Chondrocyte (in vitro differentiated cells): ENCODE data around the gene NRXN2. TPM values are rescaled to one million over a fixed set of nuclear protein-coding genes. Genes with fewer than 3 reads are reported as not detected.

Experiments used
- total RNA-seq: library from RNA; stranded (reverse); gene quantifications from 3 replicates; pipeline ENCODE4 v1.2.1, GENCODE V29; 2021

Gene NRXN2
- total RNA-seq, 1 donor from 2014 or later = 1.8 TPM

Other genes starting within 250 kb of the NRXN2 start
- gene SLC22A11, start 167.3 kb downstream of the NRXN2 start, total RNA-seq = 0.15 TPM in 1 of 3 replicates, not detected in the others
- not detected in 3 replicates for gene SLC22A12, start 132.0 kb downstream of the NRXN2 start, total RNA-seq
- 4.7 to 11.4 TPM (median 10.1 TPM) in 3 replicates for gene RASGRP2, start 20.9 kb upstream of the NRXN2 start, total RNA-seq
- gene PYGM, start 36.8 kb upstream of the NRXN2 start, total RNA-seq = 0.65 to 1.6 TPM (median 1.2 TPM) in 3 replicates
- gene SF1, start 55.3 kb upstream of the NRXN2 start, total RNA-seq = 183 to 198 TPM (median 190 TPM) in 3 replicates
- 11.3 to 17.8 TPM (median 13.4 TPM) in 3 replicates for gene MAP4K2, start 80.0 kb upstream of the NRXN2 start, total RNA-seq
- 19.5 to 26.4 TPM (median 20.4 TPM) in 3 replicates for gene MEN1, start 87.4 kb upstream of the NRXN2 start, total RNA-seq
- gene CDC42BPG, start 121.5 kb upstream of the NRXN2 start, total RNA-seq = 0.17 to 0.46 TPM (median 0.35 TPM) in 3 replicates
- gene EHD1, start 155.4 kb upstream of the NRXN2 start, total RNA-seq = 78.9 to 129 TPM (median 111 TPM) in 3 replicates
- 15.2 to 21.9 TPM (median 16.3 TPM) in 3 replicates for gene ATG2A, start 194.0 kb upstream of the NRXN2 start, total RNA-seq
- 21.7 to 33.2 TPM (median 29.3 TPM) in 3 replicates for gene PPP2R5B, start 201.5 kb upstream of the NRXN2 start, total RNA-seq
- not detected in 3 replicates for gene GPHA2, start 212.7 kb upstream of the NRXN2 start, total RNA-seq
- gene MAJIN, start 248.9 kb upstream of the NRXN2 start, total RNA-seq = not detected in 3 replicates